HFFc6 (cell line): ENCODE data around the gene ERP44. TPM values are rescaled to one million over a fixed set of nuclear protein-coding genes. Genes with fewer than 3 reads are reported as not detected.
"Not testable (repeated sequence)": the region's sequence is repeated elsewhere in the genome, so short reads cannot be mapped to it uniquely, and the experiment has no call there.

ENCODE experiments used
- DNase-seq: peaks from one replicate; pipeline ENCODE4 v3.0.0-alpha.2; 2018
- H3K27ac Mint-ChIP-seq: 2 replicates; pipeline ENCODE4 v1.8.0; 2020; ENCODE audit warnings: mild to moderate bottlenecking, mixed read lengths
- H3K27me3 Mint-ChIP-seq: 2 replicates; pipeline ENCODE4 v1.8.0; 2021; ENCODE audit warnings: mild to moderate bottlenecking, moderate library complexity, mixed read lengths; ENCODE audit not compliant: insufficient read depth
- H3K36me3 Mint-ChIP-seq: 2 replicates; pipeline ENCODE4 v1.8.0; 2021; ENCODE audit warnings: low read depth, mixed read lengths
- H3K4me1 Mint-ChIP-seq: 2 replicates; pipeline ENCODE4 v1.8.0; 2020; ENCODE audit warnings: low read depth, mixed read lengths
- H3K4me3 Mint-ChIP-seq: 2 replicates; pipeline ENCODE4 v1.8.0; 2020; ENCODE audit warnings: mild to moderate bottlenecking, moderate library complexity, mixed read lengths
- H3K9me3 Mint-ChIP-seq: 2 replicates; pipeline ENCODE4 v1.8.0; 2020; ENCODE audit warnings: mild to moderate bottlenecking, mixed read lengths
- total RNA-seq, 6 experiments: library from RNA; stranded (reverse); fragmentation: NEBNext Ultra II Directional; extraction: Animal tissue kit (Norgen Biotek cat#: 25700); gene quantifications; 2 replicates in 1 of 6; 3 replicates in 5 of 6; pipeline ENCODE4 v1.2.3, GENCODE V29; 2021
- TF ChIP-seq, protein P1 (sequence below): fragments of 200-600 bp; sonication (generic); IDR thresholded peaks from 2 replicates; pipeline ENCODE4 v1.5.0; 2021; ENCODE audit warnings: antibody characterized with exemption, mild to moderate bottlenecking

The ERP44 gene
- total RNA-seq, 6 experiments from 2014 or later = 22.7 to 30.5 (median 27.0) TPM

DNA sequence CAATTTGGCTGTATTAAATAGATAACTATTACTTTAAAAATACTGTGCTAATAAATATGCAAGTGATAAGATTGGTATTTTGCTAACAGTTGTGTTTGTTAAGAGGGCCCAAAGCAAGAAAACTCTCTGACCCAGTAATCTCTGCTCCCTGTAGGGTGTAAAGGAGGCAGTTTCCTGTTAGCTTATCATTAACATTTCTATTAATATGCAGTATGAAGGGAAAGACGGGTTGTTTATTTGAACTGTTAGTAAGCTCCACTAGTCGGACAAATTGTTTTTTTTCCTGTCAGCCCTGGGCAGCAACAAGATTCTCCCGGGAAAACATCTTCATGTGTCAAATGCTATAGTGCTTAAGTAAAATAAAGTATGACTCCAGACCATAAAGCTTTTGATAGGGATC lies 35.6 kb downstream of the ERP44 start:
- H3K9me3 Mint-ChIP-seq = no peaks in the 10 kb centered on the region
- H3K27me3 Mint-ChIP-seq = no peaks in the 10 kb centered on the region
- peak overlapping the region; percentile 20 for H3K27ac Mint-ChIP-seq
- H3K4me1 Mint-ChIP-seq = peaks cover 37% of the 10 kb centered on the region
- H3K36me3 Mint-ChIP-seq = 0 out of 2 replicates have a peak, but pooled peaks cover 6% of the 10 kb centered on the region
- no peak overlapping the region for H3K4me3 Mint-ChIP-seq
- DNase-seq = no peak
- TF ChIP-seq, protein P1, sequence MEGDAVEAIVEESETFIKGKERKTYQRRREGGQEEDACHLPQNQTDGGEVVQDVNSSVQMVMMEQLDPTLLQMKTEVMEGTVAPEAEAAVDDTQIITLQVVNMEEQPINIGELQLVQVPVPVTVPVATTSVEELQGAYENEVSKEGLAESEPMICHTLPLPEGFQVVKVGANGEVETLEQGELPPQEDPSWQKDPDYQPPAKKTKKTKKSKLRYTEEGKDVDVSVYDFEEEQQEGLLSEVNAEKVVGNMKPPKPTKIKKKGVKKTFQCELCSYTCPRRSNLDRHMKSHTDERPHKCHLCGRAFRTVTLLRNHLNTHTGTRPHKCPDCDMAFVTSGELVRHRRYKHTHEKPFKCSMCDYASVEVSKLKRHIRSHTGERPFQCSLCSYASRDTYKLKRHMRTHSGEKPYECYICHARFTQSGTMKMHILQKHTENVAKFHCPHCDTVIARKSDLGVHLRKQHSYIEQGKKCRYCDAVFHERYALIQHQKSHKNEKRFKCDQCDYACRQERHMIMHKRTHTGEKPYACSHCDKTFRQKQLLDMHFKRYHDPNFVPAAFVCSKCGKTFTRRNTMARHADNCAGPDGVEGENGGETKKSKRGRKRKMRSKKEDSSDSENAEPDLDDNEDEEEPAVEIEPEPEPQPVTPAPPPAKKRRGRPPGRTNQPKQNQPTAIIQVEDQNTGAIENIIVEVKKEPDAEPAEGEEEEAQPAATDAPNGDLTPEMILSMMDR = no peak

DNA sequence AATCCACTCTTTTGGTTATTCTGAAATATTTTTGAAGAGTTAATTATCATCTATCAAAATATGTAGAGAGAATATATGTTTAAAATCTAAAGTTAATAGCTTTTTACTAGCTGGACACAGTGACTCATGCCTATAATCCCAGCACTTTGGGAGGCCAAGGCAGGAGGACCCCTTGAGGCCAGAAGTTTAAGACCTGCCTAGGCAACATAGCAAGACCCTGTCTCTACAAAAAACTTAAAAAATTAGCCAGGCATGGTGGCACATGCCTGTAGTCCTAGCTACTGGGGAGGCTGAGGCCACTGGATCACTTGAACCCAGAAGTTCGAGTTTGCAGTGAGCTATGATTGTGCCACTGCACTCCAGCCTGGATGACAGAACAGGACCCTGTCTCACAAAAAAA lies 36.1 kb downstream of the ERP44 start:
- H3K27ac Mint-ChIP-seq, H3K4me3 Mint-ChIP-seq, H3K9me3 Mint-ChIP-seq, DNase-seq, H3K36me3 Mint-ChIP-seq, H3K27me3 Mint-ChIP-seq: not testable (repeated sequence)
- H3K4me1 Mint-ChIP-seq = peaks cover 37% of the 10 kb centered on the region

DNA sequence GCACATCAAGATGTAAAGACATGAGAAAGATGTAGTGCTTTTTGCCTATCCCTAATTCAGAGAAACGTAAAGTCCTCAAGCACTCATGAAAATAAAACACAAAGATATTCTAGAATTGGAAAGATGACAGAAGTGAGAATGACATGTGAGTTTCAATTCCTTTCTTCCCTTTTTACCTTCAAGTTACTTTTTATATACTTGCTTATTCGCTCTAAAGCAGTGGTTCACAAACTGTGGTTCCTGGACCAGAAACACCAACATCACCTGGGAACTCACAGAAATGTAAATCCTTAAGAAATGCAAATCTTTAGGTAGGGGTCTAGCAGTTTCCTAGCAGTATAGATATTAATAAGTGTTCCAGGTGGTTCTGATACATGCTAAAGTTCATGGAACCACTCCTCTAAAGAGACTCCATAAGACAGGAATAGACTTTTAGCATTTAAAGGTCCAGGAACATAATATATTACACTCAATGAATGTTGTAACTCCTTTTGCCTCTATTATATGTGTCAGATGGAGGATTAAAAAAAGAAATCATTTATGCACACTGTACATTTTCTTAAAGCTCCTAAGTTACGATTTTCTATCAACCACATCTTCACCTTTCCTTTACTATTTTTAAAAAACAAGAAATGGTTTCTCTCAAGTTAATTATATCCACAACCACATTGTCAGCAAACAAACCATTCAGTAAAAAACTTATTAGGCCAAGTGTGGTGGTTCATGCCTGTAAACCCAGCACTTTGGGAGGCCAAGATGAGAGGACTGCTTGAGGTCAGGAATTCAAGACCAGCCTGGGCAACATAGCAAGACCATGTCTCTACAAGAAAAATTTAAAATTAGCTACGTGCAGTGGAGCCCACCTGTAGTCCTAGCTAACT lies 39.9 kb downstream of the ERP44 start:
- TF ChIP-seq, protein P1 = no peak
- no peak for DNase-seq
- 0 out of 2 replicates have a peak, but pooled peaks cover 7% of the 10 kb centered on the region for H3K36me3 Mint-ChIP-seq
- no peaks in the 10 kb centered on the region for H3K9me3 Mint-ChIP-seq
- no peak overlapping the region for H3K4me3 Mint-ChIP-seq
- peaks cover 17% of the 10 kb centered on the region for H3K4me1 Mint-ChIP-seq
- no peaks in the 10 kb centered on the region; the same call in 1 of the 2 replicates for H3K27me3 Mint-ChIP-seq
- no peak overlapping the region for H3K27ac Mint-ChIP-seq

DNA sequence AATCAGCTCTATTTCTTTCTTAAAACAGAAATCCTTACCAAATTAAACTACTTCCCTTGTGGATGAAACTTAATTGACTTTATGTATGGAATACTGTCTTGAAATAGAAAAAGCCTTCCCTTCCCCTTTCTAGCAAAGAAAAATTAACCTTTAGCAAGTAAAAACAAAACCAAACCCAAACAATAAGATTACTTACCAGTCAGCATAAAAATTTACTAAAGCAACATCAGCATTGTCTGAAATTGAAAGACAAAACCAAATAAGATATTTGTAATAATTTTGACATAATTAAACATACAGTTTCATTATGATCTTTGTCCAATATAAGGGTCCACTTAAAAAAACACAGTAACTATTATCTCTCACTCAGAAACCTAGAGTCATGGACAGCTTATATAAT lies 41.2 kb downstream of the ERP44 start:
- no peak overlapping the region for H3K4me3 Mint-ChIP-seq
- no peak overlapping the region for H3K27ac Mint-ChIP-seq
- H3K27me3 Mint-ChIP-seq = no peaks in the 10 kb centered on the region; the same call in 1 of the 2 replicates
- no peak for DNase-seq
- no peaks in the 10 kb centered on the region for H3K9me3 Mint-ChIP-seq
- TF ChIP-seq, protein P1 = no peak
- H3K36me3 Mint-ChIP-seq = 0 out of 2 replicates have a peak, but pooled peaks cover 7% of the 10 kb centered on the region
- H3K4me1 Mint-ChIP-seq = peaks cover 12% of the 10 kb centered on the region; the same call in 1 of the 2 replicates

DNA sequence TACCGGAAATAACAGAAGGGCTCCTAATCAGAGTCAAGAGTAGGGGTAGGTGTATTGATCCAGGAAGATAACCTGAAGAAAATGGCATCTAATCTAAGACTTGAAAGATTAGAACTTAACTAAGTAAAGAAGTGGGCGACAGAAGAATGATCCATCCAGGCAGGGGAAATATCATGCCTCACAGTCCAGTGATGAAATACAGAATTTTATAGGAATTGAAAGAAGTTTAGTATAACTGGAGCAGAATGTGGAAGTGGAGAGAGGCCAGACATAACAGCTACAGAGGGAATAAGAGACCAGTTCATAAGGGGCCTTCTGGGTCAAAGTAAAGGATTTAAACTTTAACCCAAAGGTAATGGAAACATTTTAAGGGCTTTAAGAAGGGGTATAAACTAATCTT lies 42.2 kb downstream of the ERP44 start:
- TF ChIP-seq, protein P1 = no peak
- no peaks in the 10 kb centered on the region; the same call in 1 of the 2 replicates for H3K27me3 Mint-ChIP-seq
- no peak overlapping the region for H3K4me3 Mint-ChIP-seq
- H3K36me3 Mint-ChIP-seq = peaks cover 9% of the 10 kb centered on the region
- no peaks in the 10 kb centered on the region for H3K9me3 Mint-ChIP-seq
- H3K27ac Mint-ChIP-seq = peak overlapping the region; percentile 54; the same call in 1 of the 2 replicates
- H3K4me1 Mint-ChIP-seq = peaks cover 12% of the 10 kb centered on the region; the same call in 1 of the 2 replicates
- no peak for DNase-seq

DNA sequence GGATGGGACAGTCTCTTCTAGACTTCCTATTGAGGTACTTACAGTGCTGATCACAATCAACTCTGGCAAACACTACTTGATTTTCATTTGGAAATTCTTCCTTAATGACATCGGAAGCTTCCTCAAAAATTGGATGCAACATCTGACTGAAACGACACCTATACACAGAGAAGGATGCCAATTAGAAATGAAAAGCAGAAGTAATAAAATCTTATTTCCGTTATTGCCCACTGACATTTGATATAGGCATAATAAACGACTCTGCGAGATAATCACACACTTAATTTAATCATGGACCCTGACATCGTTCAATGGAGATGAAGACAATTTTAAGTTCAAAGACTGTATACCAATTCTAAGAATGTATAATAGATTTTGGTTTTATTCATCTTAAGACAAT lies 46.4 kb downstream of the ERP44 start:
- Mint-ChIP-seq H3K27me3 (no peaks in the 10 kb centered on the region; the same call in 1 of the 2 replicates), H3K27ac (no peak overlapping the region), H3K9me3 (no peaks in the 10 kb centered on the region), H3K4me1 (peaks cover 29% of the 10 kb centered on the region), H3K4me3 (no peak overlapping the region), H3K36me3 (peaks cover 12% of the 10 kb centered on the region)
- TF ChIP-seq, protein P1 = no peak
- no peak for DNase-seq
